Esophagus muscularis mucosa (tissue), 4 donors: ENCODE measurements around the gene CPB1. TPM values are rescaled to one million over a fixed set of nuclear protein-coding genes. Genes with fewer than 3 reads are reported as not detected.

Experiments used
- DNase-seq: peaks from one replicate; pipeline ENCODE4 v3.0.0-alpha.2; 2017; ENCODE audit errors: extremely low spot score
- H3K27ac ChIP-seq, 4 donors: fragments of 200-600 bp; sonication (generic); replicated peaks in 1 of 4; 1 replicate in 3 of 4; 2 replicates in 1 of 4; pipeline ENCODE4 v1.5.1; 2016 to 2019; ENCODE audit warnings: mild to moderate bottlenecking in 1 of 4
- H3K27me3 ChIP-seq, 4 donors: fragments of 200-600 bp; sonication (generic); one replicate each; pipeline versions ENCODE4 v1.5.1 to v1.6.0; 2016 to 2019
- H3K36me3 ChIP-seq, 4 donors: fragments of 200-600 bp; sonication (generic); one replicate each; pipeline ENCODE4 v1.5.1; 2016 to 2019
- H3K4me1 ChIP-seq, 4 donors: fragments of 200-600 bp; sonication (generic); one replicate each; pipeline ENCODE4 v1.5.1; 2016 to 2019
- H3K4me3 ChIP-seq, 4 donors: fragments of 200-600 bp; sonication (generic); 1 replicate in 2 of 4; 2 replicates in 2 of 4; pipeline ENCODE4 v1.5.1; 2016 to 2019; ENCODE audit warnings: mild to moderate bottlenecking in 4 of 4, moderate library complexity in 1 of 4
- H3K9me3 ChIP-seq, 4 donors: fragments of 200-600 bp; sonication (generic); 1 replicate in 3 of 4; 2 replicates in 1 of 4; pipeline ENCODE4 v1.5.1; 2016 to 2019
- CTCF ChIP-seq, 3 experiments: fragments of 200-600 bp in 2 of 3; fragments of 450-650 bp in 1 of 3; sonication (generic) in 2 of 3; IDR thresholded peaks; one replicate each; pipeline ENCODE4 v1.5.1; 2017 to 2019; ENCODE audit warnings: antibody characterized with exemption in 3 of 3, mild to moderate bottlenecking in 2 of 3, moderate library complexity in 1 of 3
- EP300 ChIP-seq: sonication (generic); formaldehyde crosslinking; IDR thresholded peaks from one replicate; pipeline ENCODE4 v1.6.1; 2017; ENCODE audit warnings: antibody characterized with exemption
- POLR2A ChIP-seq: fragments of 450-650 bp; IDR thresholded peaks from one replicate; pipeline ENCODE4 v1.6.1; 2017; ENCODE audit warnings: antibody characterized with exemption, moderate library complexity, mild to moderate bottlenecking, low read depth
- POLR2AphosphoS5 ChIP-seq, 2 donors: sonication (generic); formaldehyde crosslinking; IDR thresholded peaks; one replicate each; pipeline ENCODE4 v1.6.1; 2017; ENCODE audit warnings: antibody characterized with exemption in 2 of 2
- WGBS: methylation state at CpG from one replicate; pipeline ENCODE4 v1.1.5; 2018; 5-methylcytosine and 5-hydroxymethylcytosine counted together
- intact Hi-C: fragments of 100-400 bp; cut with DNase I; formaldehyde crosslinking; loops from one replicate; pipeline ENCODE4 v1.15.1; 2023
- total RNA-seq, 4 donors: library from RNA; depleted of rRNA; stranded (reverse); fragments of >200 nt; gene quantifications; one replicate each; pipeline versions ENCODE4 v1.1.0 to v1.2.1, GENCODE V29; 2016

CPB1 gene
- total RNA-seq, 4 donors from 2014 or later: 0.46 TPM; not detected in 3

GRCh38 chr3:148861277-148861869 lies 33.8 kb downstream of the CPB1 start:
- intact Hi-C loops: loop anchor here (2.0 to 10.0 kb wide), 3 partner anchors 81 to 477 kb away; no protein-coding TSS in a partner anchor

DNA sequence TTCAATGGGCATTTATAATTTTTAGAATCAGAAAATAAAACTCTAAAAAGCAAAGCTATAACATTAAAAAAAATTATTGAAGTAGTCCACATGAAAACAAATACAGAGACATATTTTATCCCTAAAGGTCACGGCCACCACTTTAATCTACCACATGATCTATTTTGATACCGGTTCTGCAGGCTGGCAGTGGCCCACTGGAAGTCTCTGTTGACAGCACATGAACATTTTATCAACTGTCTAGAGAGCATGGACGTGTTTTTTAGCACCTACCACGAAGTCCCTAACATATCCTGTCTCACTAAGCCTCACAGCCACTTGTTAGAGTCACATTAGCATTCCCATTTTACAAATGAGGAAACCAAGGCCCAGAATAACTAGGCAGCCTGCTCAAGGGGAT lies 35.7 kb downstream of the CPB1 start:
- WGBS: 73% methylated on average over 4 of the region's 4 CpGs
- intact Hi-C loops: loop anchor here (5.0 to 10.0 kb wide), 2 partner anchors 409 to 478 kb away; no protein-coding TSS in a partner anchor
- TF ChIP-seq POLR2AphosphoS5 (IDR thresholded peaks at IDR 0.05) (no peak), CTCF (IDR thresholded peaks at IDR 0.05) (no peak), EP300 (no peak), POLR2A (no peak)

More at GRCh38 chr3:148861277-148861869, 33.8 kb downstream of the CPB1 start:
- TF ChIP-seq CTCF (IDR thresholded peaks at IDR 0.05) (peak; percentile 59 to 77 (median 75)), POLR2AphosphoS5 (IDR thresholded peaks at IDR 0.05) (no peak)
- Histone ChIP-seq H3K27ac (no peak overlapping the region), H3K4me3 (no peak overlapping the region), H3K4me1 (no peaks in the 10 kb centered on the region), H3K36me3 (no peaks in the 10 kb centered on the region), H3K9me3 (no peaks in the 10 kb centered on the region), H3K27me3 (peaks cover 0 to 4% (median 0%) of the 10 kb centered on the region in 4 donors)
- DNase-seq: no peak
- WGBS: 0% methylated on average over 1 of the region's 1 CpG

DNA sequence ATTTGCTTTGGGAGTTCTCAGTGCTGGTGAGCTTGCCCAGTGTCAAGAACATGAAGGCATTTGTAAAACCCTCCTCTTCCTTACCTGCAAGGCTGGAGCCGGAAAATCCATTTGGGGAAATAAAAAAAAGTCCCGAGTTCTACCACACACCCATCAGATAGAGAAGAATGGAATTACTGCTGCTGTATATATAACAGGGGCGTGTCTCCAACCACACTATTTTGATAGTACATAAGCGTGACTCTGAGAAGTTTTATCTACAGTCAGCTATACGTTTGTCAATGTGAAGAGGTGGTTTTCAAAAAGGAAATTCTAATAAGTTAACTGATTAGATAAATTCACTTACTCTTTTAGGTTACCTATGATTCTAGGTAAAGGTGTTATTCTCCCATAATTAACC lies 36.2 kb downstream of the CPB1 start:
- 78% methylated on average over 5 of the region's 5 CpGs for WGBS
- Histone ChIP-seq H3K4me3 (no peak overlapping the region), H3K36me3 (no peaks in the 10 kb centered on the region), H3K4me1 (no peaks in the 10 kb centered on the region), H3K9me3 (no peaks in the 10 kb centered on the region), H3K27me3 (peaks cover 0 to 4% (median 0%) of the 10 kb centered on the region in 4 donors), H3K27ac (no peak overlapping the region)
- no peak for TF ChIP-seq CTCF (IDR thresholded peaks at IDR 0.05)
- TF ChIP-seq EP300: no peak
- TF ChIP-seq POLR2A: no peak
- no peak for TF ChIP-seq POLR2AphosphoS5 (IDR thresholded peaks at IDR 0.05)
- DNase-seq: no peak
- intact Hi-C loops: loop anchor here (5.0 to 10.0 kb wide), 2 partner anchors 408 to 479 kb away; no protein-coding TSS in a partner anchor

More for the DNA sequence above, 35.7 kb downstream of the CPB1 start:
- no peak for DNase-seq
- Histone ChIP-seq H3K27me3 (peaks cover 0 to 4% (median 0%) of the 10 kb centered on the region in 4 donors), H3K4me1 (no peaks in the 10 kb centered on the region), H3K36me3 (no peaks in the 10 kb centered on the region), H3K4me3 (no peak overlapping the region), H3K9me3 (no peaks in the 10 kb centered on the region), H3K27ac (no peak overlapping the region)

DNA sequence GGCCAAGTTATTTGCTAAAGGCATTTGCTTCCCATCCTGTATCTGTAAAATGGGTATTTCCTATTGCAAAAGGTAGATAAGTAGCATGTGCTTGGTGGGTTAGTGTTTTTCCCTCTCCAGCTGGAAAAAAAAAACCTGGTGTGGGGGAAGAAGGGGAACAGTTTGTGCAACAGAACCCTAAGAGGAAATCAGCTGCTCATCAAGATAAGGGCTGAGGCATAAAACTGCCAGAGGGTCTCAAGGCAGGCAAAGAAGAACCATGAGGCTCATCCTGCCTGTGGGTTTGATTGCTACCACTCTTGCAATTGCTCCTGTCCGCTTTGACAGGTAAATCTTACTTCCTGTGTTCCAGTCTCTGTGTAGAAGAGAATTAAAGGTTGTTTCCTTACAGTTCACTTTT lies 37.4 kb downstream of the CPB1 start, which contains the start of gene CPA3:
Gene CPA3, plus strand, starts transcription at position 248 of the 400 bp plus-strand sequence. Its CDS starts 12 bp downstream, at position 260.
- no peak for DNase-seq
- Histone ChIP-seq H3K27ac (no peak within 1 kb of the TSS), H3K9me3 (no peaks in the 10 kb centered on the region), H3K4me1 (no peaks in the 10 kb centered on the region), H3K27me3 (peaks cover 0 to 4% (median 0%) of the 10 kb centered on the region in 4 donors), H3K36me3 (no peaks in the 10 kb centered on the region), H3K4me3 (no peak within 1 kb of the TSS)
- intact Hi-C loops: loop anchor here (10.0 kb wide), 1 partner anchor 480 kb away; no protein-coding TSS in a partner anchor
- WGBS: 67% methylated on average over 1 of the region's 1 CpG
- TF ChIP-seq POLR2AphosphoS5 (IDR thresholded peaks at IDR 0.05): no peak

DNA sequence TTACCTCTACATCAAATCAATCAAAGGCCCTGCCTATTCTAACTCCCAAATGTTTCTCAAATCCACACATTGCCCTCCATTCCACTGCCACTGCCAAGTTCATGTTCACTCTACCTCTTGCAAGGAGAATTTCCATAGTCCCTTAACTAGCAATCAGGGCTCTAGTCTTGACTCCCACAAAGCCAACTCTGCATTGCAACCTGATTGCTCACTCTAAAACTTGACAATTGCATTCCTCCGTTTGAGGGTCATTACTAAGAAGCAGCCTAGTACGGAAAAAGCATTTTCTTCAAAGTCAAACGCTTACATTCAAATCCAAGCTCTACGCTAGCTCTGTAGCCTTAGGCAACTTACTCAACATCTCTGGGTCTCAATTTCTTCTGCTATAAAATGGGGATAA lies 38.6 kb downstream of the CPB1 start:
- Histone ChIP-seq H3K4me3 (no peak overlapping the region), H3K9me3 (no peaks in the 10 kb centered on the region), H3K27me3 (peaks cover 0 to 4% (median 0%) of the 10 kb centered on the region in 4 donors), H3K4me1 (no peaks in the 10 kb centered on the region), H3K27ac (no peak overlapping the region), H3K36me3 (no peaks in the 10 kb centered on the region)
- intact Hi-C loops: loop anchor here (10.0 kb wide), 1 partner anchor 481 kb away; no protein-coding TSS in a partner anchor
- TF ChIP-seq CTCF (IDR thresholded peaks at IDR 0.05) (no peak), POLR2A (no peak), EP300 (no peak), POLR2AphosphoS5 (IDR thresholded peaks at IDR 0.05) (no peak)
- DNase-seq: no peak
- 81% methylated on average over 4 of the region's 4 CpGs for WGBS
